Lower lobe of right lung (tissue), 2 donors: ENCODE data around the gene PDE8A. TPM values are rescaled to one million over a fixed set of nuclear protein-coding genes. Genes with fewer than 3 reads are reported as not detected.

Experiments used
- ATAC-seq, 2 donors: fragments of 200-7000 bp; cut with Tn5 transposase; one replicate each; pipeline ENCODE4 v1.9.1; 2020 to 2022; ENCODE audit warnings: mild to moderate bottlenecking in 2 of 2, moderate library complexity in 2 of 2
- DNase-seq: peaks from one replicate; pipeline ENCODE4 v3.0.0-alpha.2; 2020
- H3K27ac ChIP-seq: fragments of 200-600 bp; one replicate; pipeline ENCODE4 v1.8.0; 2022
- H3K27me3 ChIP-seq: fragments of 200-600 bp; one replicate; pipeline ENCODE4 v1.8.0; 2022; ENCODE audit warnings: low read depth
- H3K36me3 ChIP-seq: fragments of 200-600 bp; one replicate; pipeline ENCODE4 v1.8.0; 2022; ENCODE audit warnings: mild to moderate bottlenecking
- H3K4me1 ChIP-seq: fragments of 200-600 bp; one replicate; pipeline ENCODE4 v1.8.0; 2022
- H3K4me3 ChIP-seq: fragments of 200-600 bp; one replicate; pipeline ENCODE4 v1.8.0; 2022; ENCODE audit warnings: mild to moderate bottlenecking
- H3K9me3 ChIP-seq: fragments of 200-600 bp; one replicate; pipeline ENCODE4 v1.8.0; 2022
- CTCF ChIP-seq: fragments of 200-600 bp; IDR thresholded peaks from one replicate; pipeline ENCODE4 v1.8.0; 2022; ENCODE audit warnings: antibody characterized with exemption, mild to moderate bottlenecking
- intact Hi-C: fragments of 100-400 bp; cut with DNase I; formaldehyde crosslinking; loops from one replicate; pipeline ENCODE4 v1.11.0; 2022
- total RNA-seq: library from RNA; stranded (reverse); fragmentation: NEBNext Ultra II Directional; extraction: Animal tissue kit (Norgen Biotek cat#: 25700); gene quantifications from one replicate; pipeline ENCODE4 v1.2.1, GENCODE V29; 2021
- donor health status: DM: no; HTN: yes; CAD: no; lungs with severe emphysema.

The PDE8A gene
- total RNA-seq, 1 donor from 2014 or later: 49.2 TPM

- no peaks in the 10 kb centered on the region for H3K27me3 ChIP-seq
- intact Hi-C loops: no loop called here
- no peaks in the 10 kb centered on the region for H3K9me3 ChIP-seq
- no peak overlapping the region for H3K27ac ChIP-seq
- TF ChIP-seq CTCF: no peak
- no peak overlapping the region for H3K4me3 ChIP-seq
- H3K4me1 ChIP-seq: peaks cover 34% of the 10 kb centered on the region
- DNase-seq: no peak
- ATAC-seq: peak; percentile 41 to 55
- no peaks in the 10 kb centered on the region for H3K36me3 ChIP-seq
Measured at GRCh38 chr15:85024509-85025336, 43.1 kb downstream of the PDE8A start.

GRCh38 chr15:85025516-85026251 lies 44.0 kb downstream of the PDE8A start:
- TF ChIP-seq CTCF: no peak
- H3K36me3 ChIP-seq: no peaks in the 10 kb centered on the region
- H3K9me3 ChIP-seq: no peaks in the 10 kb centered on the region
- H3K27me3 ChIP-seq: no peaks in the 10 kb centered on the region
- no peak overlapping the region for H3K4me3 ChIP-seq
- intact Hi-C loops: no loop called here
- peaks cover 43% of the 10 kb centered on the region for H3K4me1 ChIP-seq
- ATAC-seq: peak; percentile 53 to 59
- H3K27ac ChIP-seq: no peak overlapping the region
- no peak for DNase-seq

GRCh38 chr15:85026304-85027032 lies 44.8 kb downstream of the PDE8A start:
- Histone ChIP-seq H3K36me3 (no peaks in the 10 kb centered on the region), H3K27me3 (no peaks in the 10 kb centered on the region), H3K4me3 (no peak overlapping the region), H3K9me3 (no peaks in the 10 kb centered on the region), H3K4me1 (peaks cover 51% of the 10 kb centered on the region), H3K27ac (no peak overlapping the region)
- intact Hi-C loops: no loop called here
- no peak for ATAC-seq
- no peak for TF ChIP-seq CTCF
- no peak for DNase-seq

GRCh38 chr15:85027033-85027380 lies 45.4 kb downstream of the PDE8A start:
- no peaks in the 10 kb centered on the region for H3K36me3 ChIP-seq
- DNase-seq (no peak), ATAC-seq (no peak)
- H3K4me1 ChIP-seq: peaks cover 56% of the 10 kb centered on the region
- H3K4me3 ChIP-seq: no peak overlapping the region
- no peaks in the 10 kb centered on the region for H3K9me3 ChIP-seq
- H3K27ac ChIP-seq: no peak overlapping the region
- no peaks in the 10 kb centered on the region for H3K27me3 ChIP-seq
- intact Hi-C loops: no loop called here
- TF ChIP-seq CTCF: no peak

- TF ChIP-seq CTCF: no peak
- intact Hi-C loops: no loop called here
- DNase-seq (no peak), ATAC-seq (no peak)
- Histone ChIP-seq H3K27ac (no peak overlapping the region), H3K4me1 (peaks cover 60% of the 10 kb centered on the region), H3K36me3 (no peaks in the 10 kb centered on the region), H3K4me3 (no peak overlapping the region), H3K9me3 (no peaks in the 10 kb centered on the region), H3K27me3 (no peaks in the 10 kb centered on the region)
Measured at GRCh38 chr15:85027421-85027820, 45.8 kb downstream of the PDE8A start.
